ENCODE measurements around the gene MB.

DNA sequence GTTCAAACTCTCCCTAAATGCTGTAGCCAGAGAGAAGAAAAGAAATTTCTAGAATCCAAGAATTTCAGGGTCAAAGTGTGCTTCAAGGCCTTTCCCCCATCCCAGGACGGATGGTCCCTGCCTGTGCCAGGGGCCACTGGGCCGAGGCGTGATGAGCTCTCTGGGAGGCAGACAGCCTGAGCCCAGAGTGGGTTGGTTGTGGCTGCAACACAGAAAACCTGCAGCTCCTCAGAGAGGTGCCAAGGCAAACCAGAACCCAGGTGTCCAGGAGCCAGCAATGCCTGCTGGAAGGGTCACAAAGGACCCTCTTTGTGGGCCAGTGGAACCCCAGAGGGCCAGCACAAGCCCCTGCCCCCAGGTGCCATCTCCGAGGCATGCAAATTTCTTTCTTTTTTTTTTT, 28.5 kb upstream of the MB start:
- TF ChIP-seq, protein P1, sequence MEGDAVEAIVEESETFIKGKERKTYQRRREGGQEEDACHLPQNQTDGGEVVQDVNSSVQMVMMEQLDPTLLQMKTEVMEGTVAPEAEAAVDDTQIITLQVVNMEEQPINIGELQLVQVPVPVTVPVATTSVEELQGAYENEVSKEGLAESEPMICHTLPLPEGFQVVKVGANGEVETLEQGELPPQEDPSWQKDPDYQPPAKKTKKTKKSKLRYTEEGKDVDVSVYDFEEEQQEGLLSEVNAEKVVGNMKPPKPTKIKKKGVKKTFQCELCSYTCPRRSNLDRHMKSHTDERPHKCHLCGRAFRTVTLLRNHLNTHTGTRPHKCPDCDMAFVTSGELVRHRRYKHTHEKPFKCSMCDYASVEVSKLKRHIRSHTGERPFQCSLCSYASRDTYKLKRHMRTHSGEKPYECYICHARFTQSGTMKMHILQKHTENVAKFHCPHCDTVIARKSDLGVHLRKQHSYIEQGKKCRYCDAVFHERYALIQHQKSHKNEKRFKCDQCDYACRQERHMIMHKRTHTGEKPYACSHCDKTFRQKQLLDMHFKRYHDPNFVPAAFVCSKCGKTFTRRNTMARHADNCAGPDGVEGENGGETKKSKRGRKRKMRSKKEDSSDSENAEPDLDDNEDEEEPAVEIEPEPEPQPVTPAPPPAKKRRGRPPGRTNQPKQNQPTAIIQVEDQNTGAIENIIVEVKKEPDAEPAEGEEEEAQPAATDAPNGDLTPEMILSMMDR (IDR thresholded peaks at IDR 0.05 in 4 of 5, conservative IDR thresholded peaks at IDR 0.05 in 1 of 5): no peak
- no peak for TF ChIP-seq POLR2A (IDR thresholded peaks at IDR 0.05)
